ENCODE results near the gene ARPC5.
A peak's percentile ranks its signal among the peaks of the same experiment; 100 is the strongest.
"Not testable (repeated sequence)": the region's sequence is repeated elsewhere in the genome, so short reads cannot be mapped to it uniquely, and the experiment has no call there.

The ARPC5 gene

DNA sequence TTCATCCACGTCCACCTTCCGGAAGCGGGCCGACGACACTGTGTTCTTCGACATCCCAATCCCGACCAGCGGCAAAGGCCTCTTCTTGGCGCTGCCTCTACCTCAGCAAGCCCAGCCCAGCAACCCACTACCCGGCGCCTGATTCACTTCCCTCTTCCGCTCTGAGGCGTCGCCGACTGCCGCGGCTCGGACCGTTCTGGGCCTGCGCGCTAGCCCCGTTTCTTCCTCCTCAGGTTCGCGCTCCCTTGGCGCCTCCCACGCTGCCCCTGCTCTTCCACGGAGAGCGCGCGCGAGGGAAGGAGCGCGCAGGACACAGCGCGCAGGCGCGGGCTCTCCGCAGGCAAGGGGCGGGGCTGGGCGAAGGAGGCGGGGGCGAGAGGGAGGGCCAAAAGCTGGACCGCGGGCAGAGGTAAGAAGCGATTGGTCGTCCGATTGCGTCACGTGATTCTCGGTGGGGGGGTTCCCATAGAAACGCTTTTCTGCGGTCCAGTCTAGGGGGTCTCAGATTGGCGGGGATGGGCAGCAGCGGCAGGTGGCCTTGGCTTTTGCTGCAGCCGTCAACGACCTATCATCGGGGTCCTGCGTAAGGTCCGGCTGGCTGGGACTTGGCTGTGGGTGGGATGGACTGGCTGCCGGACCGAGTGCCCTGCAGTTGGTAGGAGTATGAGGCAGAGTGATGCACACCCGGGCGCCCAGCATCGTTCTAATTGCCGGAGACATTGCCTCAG, at the start of gene ARPC5:
Gene ARPC5 (minus strand): TSS at position 178 of the 728 bp plus-strand sequence. CDS start 124 bp downstream, at position 54.
- DNase-seq (ENCODE audit: low read depth) = peak; percentile 94

GRCh38 chr1:183685112-183685713, 49.6 kb upstream of the ARPC5 start:
- DNase-seq (ENCODE audit: low read depth) = no peak

DNA sequence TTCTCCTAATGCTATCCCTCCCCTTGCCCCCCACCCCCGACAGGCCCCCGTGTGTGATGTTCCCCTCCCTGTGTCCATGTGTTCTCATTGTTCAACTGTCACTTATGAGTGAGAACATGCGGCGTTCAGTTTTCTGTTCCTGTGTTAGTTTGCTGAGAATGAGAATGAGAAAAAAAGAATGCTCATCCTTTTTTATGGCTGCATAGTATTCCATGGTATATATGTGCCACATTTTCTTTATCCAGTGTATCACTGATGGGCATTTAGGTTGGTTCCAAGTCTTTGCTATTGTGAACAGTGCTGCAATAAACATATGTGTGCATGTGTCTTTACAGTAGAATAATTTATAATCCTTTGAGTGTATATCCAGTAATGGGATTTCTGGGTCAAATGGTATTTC, 43.8 kb upstream of the ARPC5 start:
- not testable (repeated sequence) for DNase-seq (ENCODE audit: low read depth)

DNA sequence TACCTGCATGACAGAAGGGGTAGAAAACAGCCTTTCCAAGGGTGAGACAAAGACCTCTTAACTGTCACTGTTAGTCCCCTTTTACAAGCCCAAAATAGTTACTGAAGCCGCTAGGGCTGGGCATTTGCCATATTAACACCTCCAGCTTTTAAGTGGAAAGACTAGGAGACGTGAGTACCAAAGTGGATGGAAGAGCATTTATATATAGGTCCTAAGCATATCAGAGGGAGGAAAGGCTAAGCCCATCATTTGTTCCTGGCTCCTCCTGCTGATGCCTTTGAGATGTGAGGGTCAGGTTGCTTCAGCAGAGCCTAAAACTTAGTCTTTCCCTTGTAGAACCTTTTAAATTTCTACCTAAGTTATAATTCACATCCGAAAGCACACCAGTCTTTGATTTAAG, 43.2 kb upstream of the ARPC5 start:
- DNase-seq (ENCODE audit: low read depth) = no peak

- no peak for DNase-seq (ENCODE audit: low read depth)
These were observed 41.1 kb upstream of the ARPC5 start for GRCh38 chr1:183676586-183677189.

DNA sequence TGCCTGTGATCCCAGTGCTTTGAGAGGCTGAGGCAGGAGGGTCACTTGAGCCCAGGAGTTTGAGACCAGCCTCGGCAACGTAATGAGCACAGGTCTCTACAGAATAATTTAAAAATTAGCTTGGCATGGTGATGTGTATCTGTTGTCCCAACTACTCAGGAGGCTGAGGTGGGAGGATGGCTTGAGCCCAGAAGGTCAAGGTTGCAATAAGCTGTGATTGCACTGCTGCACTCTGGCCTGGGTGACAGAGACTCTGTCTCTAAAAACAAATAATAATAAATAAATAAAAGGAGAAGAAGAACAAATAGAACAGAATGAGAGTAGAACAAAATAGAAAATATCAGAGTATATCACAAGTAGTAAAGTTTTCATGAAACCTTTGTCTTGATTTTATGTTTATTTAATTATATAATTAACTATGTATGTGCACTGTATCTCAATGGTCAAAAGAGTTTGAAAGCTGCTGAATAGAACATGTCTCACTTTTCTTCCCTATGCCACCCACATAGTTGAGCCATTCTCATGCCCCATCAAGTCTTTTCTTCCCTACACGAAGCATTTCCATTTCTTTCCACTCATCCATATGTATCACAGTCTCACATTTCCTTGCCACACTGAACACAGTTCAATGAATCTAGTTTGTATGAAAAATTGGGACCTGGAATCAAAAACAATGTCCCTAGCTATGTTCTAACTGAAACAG, 40.5 kb upstream of the ARPC5 start:
- no peak for DNase-seq (ENCODE audit: low read depth)

DNA sequence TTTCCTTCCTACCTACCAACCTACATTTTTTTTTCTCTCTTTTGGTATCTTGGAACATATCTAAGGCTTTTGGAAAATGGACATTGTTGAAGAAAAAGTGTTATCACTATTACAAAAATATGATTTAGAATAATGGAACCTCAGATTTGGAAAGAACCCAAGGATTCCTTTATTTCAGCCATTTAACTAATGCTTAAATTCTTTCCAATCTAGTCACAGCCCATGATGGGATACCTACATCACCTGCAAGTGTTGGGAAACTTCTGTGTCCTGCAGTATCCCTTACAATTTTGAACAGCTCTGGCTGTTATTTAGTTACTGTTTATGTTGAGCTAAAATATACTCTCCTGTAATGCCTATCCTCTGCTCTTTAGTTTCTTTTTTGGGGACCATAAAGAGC, 39.8 kb upstream of the ARPC5 start:
- DNase-seq (ENCODE audit: low read depth) = no peak

DNA sequence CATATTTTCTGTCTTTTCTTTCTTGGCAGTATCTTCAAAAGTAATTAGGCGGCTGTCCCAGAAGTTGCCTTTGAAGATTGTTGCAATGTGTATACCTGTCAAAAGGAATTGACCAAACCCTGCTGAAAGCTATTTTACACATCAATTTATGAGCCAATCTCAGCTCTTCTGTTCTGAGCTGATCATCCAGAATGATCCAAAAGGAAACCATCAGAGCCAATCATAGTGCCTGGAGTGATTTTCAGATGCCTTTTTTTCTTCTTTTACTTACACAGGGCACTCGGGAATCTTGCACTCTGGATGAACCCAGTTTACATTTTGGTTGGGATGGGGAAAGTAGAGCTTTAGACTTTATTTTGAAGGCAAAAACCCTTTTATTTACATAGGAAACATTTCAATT, 39.3 kb upstream of the ARPC5 start:
- no peak for DNase-seq (ENCODE audit: low read depth)

DNA sequence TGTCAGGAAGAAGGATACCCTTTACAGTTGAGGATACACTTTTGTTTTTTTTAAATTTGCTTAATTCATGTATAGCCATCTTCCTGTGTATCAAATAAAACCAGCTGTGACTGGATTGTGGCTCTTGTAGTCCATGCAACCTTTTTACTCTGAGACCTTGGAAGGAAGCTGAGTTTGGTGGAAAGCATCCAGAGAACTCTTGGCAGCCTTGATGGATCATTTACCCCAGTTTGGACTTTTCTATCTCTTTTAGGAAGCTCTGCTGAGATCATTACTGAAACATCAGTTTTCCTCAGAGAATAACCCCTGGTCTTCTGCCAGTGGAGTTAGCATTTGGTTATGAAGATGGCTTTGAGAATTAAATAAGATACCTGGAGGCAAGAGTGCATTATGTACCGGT, 38.8 kb upstream of the ARPC5 start:
- DNase-seq (ENCODE audit: low read depth) = no peak

- DNase-seq (ENCODE audit: low read depth) = no peak
These were observed 38.2 kb upstream of the ARPC5 start for GRCh38 chr1:183673605-183674323.

DNA sequence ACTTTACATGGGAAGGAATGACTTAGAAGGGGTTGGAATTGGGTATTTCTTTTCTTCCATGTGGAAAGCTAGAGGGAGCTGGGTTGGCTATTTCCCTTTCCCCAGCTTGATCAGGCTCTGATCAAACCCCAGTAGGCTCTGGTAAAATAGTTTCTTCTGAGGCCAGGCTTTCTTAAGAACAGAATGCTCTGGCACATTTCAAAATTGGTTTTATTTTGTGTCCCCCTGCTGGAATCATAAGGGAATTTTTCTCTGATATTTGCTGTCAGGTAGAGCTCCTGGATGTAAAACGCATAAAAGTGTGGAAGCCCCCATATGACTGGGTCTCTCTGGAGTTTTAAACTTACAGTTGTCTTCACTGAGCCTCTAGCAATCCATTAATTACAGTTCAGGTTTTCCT, 34.6 kb upstream of the ARPC5 start:
- DNase-seq (ENCODE audit: low read depth) = no peak

DNA sequence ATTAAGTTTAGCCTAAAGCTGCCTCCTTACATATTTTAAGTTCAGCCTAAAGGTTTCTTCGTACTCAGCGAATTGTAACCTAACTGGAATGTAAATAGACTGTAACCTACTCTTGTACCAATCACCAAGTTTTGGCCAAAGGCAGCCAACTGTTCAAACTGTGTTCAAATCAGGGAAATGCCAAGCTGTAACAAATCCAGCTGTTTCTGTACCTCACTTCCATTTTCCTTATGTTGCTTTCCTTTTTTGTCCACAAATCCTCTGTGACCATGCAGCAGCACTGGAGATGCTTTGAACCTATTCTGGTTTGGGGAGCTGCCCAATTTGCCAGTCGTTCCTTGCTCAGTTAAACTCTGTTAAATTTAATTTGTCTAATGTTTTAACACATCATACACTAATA, 20.8 kb upstream of the ARPC5 start:
- no peak for DNase-seq (ENCODE audit: low read depth)

GRCh38 chr1:183655562-183656075, 20.0 kb upstream of the ARPC5 start:
- DNase-seq (ENCODE audit: low read depth) = peak; percentile 51

DNA sequence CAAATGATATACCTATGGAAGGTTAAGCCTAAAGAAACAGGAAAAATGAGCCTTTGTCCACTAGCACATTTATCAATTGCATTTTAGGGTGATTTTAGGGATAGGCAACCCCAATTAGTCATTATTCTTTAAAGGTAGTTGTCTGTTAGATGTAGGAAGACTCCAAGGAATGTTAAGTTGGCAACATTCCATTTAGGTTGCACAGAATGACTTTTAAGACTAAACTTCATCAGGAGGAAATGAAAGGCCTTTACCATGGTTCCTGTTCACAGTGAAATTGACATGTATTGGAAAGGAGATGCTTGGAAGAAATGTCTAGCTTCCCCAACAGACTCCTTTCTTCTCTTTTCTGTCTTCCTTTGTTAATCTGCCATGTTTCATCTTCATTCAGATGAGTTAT, 19.1 kb upstream of the ARPC5 start:
- DNase-seq (ENCODE audit: low read depth) = no peak

- no peak for DNase-seq (ENCODE audit: low read depth)
These were observed 18.4 kb upstream of the ARPC5 start for GRCh38 chr1:183653876-183654451.

DNA sequence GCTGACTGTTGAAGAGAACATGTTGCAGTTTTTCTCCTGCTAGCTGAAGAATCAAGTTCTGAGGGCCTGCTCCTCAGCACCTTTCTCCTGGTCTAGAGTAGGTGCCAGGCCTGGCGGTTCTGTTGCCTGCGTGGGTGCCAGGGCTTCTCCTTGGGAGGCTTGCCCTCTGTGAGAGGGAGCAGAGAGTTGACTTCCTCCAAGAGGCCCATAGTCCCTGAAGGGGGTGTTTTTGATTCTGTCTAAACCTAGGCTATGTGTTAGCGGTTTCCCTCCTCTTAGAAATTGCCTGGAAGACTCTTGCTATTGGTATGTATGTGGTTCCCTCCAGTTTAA, 17.8 kb upstream of the ARPC5 start:
- DNase-seq (ENCODE audit: low read depth) = no peak

DNA sequence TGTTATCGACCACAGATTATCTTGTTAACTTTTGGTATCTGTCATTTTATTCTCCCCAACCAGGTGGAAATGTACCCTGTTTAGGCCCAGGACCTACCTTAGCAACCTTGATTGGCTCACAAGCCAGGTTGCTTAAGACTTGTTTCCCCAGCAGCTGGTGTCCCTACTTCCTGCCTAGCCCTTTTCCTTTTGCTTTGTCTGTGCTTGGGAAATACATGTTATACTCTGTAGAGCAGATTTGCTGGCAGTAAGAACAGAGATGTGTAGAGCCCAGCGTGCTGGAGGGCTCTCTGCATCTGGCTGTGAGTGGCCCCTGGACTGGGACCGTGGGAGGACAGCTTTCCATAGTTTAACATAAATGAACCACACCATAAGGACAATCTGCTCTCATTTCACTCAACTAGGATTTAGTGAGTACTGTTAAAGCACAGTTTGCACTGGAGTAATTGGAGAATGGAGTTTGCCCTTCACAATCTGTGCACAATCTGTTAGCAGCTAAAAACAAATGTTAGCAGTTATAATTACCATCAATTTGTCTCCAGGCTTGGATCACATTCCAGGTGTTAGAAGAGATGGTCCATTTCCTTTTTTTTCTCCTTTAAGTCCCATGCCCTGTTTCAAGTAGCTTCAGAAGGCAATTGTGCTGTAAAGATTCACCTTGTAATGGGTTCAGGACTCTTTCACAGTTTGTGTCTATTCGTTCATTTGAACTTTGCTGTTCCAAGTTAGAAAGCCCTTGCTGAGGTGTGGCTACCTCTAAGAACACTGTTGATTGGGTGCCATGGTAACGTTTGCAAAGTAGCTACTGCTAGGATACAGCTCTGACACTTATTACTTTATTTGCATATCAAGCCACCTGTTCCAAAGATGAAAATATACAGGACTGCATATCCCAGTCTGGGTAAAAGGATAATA, 17.2 kb upstream of the ARPC5 start, which contains the start of gene APOBEC4:
Gene APOBEC4 (minus strand): TSS at position 770 of the 915 bp plus-strand sequence. CDS start 4,535 bp downstream, outside the sequence.
- DNase-seq (ENCODE audit: low read depth) = no peak

- no peak for DNase-seq (ENCODE audit: low read depth)
These were observed 16.5 kb upstream of the ARPC5 start for GRCh38 chr1:183652107-183652506.

GRCh38 chr1:183651612-183652011, 16.0 kb upstream of the ARPC5 start:
- DNase-seq (ENCODE audit: low read depth) = no peak

GRCh38 chr1:183648042-183648441, 12.5 kb upstream of the ARPC5 start:
- DNase-seq (ENCODE audit: low read depth) = no peak

- DNase-seq (ENCODE audit: low read depth) = no peak
These were observed 11.2 kb upstream of the ARPC5 start for GRCh38 chr1:183646776-183647175.

All from activated T-helper 1 cell treated with Interleukin-2 at 50 U/mL for 16 hours (primary cell).